Loucy (cell line): ENCODE results near the gene PCCB.

Experiments
- CTCF ChIP-seq: fragments of 200-600 bp; sonication (generic); conservative IDR thresholded peaks from 2 replicates; pipeline ENCODE4 v1.5.1; 2014; ENCODE audit warnings: mild to moderate bottlenecking, antibody characterized with exemption, low read length
- EZH2phosphoT487 ChIP-seq: fragments of 200-600 bp; IDR thresholded peaks from 2 replicates; pipeline ENCODE4 v1.6.1; 2018; ENCODE audit warnings: antibody characterized with exemption, mild to moderate bottlenecking, moderate library complexity, borderline replicate concordance

- TF ChIP-seq CTCF, result no peak
- TF ChIP-seq EZH2phosphoT487, result no peak
These were observed 40.2 kb upstream of the PCCB start for GRCh38 chr3:136209921-136210320.
